ENCODE data around the gene SERPINE1.
"Not testable (repeated sequence)": the region's sequence is repeated elsewhere in the genome, so short reads cannot be mapped to it uniquely, and the experiment has no call there.

The SERPINE1 gene

DNA sequence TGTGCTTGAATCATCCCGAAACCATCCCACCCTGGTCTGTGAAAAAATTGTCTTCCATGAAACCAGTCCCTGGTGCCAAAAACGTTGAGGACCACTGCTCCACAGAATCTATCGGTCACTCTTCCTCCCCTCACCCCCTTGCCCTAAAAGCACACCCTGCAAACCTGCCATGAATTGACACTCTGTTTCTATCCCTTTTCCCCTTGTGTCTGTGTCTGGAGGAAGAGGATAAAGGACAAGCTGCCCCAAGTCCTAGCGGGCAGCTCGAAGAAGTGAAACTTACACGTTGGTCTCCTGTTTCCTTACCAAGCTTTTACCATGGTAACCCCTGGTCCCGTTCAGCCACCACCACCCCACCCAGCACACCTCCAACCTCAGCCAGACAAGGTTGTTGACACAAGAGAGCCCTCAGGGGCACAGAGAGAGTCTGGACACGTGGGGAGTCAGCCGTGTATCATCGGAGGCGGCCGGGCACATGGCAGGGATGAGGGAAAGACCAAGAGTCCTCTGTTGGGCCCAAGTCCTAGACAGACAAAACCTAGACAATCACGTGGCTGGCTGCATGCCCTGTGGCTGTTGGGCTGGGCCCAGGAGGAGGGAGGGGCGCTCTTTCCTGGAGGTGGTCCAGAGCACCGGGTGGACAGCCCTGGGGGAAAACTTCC is 784 bp upstream of the SERPINE1 start:
- peak; percentile 77 for DNase-seq

DNA sequence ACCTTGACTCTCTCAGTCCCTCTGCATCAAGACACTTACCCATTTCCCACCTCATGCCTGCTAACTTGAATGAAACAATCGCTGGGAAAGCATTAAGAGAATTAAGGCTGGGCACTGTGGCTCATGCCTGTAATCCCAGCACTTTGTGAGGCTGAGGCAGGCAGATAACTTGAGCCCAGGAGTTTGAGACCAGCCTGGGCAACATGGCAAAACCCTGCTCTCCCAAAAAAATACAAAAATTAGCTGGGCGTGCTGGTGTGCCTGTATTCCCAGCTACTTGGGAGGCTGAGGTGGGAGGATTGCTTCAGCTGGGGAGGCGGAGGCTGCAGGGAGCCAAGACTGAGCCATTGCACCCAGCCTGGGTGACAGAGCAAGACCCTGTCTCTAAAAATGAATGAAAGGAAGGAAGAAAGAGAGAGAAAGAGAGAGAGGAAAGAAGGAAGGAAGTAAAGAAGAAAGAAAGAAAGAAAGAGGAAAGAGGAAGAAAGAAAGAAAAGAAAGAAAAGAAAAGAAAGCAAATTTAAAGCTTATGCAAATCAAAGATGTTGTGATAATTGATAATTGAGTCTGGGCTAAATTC is 646 bp downstream of the SERPINE1 start:
- no peak for DNase-seq

GRCh38 chr7:101128040-101128834 is 1.3 kb downstream of the SERPINE1 start:
- DNase-seq, result no peak

DNA sequence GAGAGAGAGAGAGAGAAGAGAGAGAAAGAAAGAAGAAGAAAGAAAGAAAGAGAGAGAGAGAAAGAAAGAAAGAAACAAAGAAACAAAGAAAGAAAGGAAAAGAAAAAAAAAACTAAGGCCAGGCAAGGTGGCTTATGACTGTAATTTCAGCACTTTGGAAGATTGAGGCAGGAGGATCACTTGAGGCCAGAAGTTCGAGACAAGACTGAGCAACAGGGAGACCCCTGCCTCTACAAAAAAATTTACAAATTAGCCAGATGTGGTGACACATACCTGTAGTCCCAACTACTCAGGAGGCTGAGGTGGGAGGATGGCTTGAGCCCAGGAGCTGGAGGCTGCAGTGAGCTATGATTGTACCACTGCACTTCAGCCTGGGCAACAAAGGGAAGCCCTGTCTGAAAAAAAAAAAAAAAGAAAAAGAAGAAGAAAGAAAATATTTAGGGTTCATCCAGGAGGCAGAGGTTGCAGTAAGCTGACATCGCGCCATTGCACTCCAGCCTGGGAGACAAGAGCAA is 2.8 kb downstream of the SERPINE1 start:
- DNase-seq, result no peak

- not testable (repeated sequence) for DNase-seq
These were observed 6.0 kb downstream of the SERPINE1 start for GRCh38 chr7:101132626-101133600.

- no peak for DNase-seq
These were observed 6.9 kb downstream of the SERPINE1 start for GRCh38 chr7:101133621-101134398.

DNA sequence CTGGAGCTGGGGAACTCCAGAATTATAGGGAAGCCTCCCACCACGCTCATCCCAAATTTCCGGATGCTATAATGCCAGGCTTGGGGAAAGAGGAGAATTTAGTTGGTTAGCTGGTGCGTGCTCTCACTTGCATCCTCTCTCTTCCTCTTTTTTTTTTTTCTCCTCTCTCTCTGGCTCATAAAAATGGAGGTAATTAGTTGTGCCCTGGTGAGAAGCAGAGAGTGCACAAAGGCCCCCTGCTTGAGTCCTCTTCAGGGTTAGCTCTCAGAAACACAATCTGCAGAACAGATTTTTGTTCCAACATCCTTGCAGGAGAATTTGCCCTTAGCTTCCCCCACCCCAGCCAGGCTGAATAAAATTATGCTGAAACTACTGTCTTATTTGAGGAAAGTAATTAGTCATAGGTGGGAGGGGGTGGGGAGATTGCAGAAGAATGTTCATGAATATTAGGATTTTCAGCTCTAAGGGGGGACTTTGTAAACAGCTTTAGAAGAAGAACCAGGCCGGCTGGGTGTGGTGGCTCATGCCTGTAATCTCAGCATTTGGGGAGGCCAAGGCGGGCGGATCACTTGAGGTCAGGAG is 7.6 kb downstream of the SERPINE1 start:
- no peak for DNase-seq

DNA sequence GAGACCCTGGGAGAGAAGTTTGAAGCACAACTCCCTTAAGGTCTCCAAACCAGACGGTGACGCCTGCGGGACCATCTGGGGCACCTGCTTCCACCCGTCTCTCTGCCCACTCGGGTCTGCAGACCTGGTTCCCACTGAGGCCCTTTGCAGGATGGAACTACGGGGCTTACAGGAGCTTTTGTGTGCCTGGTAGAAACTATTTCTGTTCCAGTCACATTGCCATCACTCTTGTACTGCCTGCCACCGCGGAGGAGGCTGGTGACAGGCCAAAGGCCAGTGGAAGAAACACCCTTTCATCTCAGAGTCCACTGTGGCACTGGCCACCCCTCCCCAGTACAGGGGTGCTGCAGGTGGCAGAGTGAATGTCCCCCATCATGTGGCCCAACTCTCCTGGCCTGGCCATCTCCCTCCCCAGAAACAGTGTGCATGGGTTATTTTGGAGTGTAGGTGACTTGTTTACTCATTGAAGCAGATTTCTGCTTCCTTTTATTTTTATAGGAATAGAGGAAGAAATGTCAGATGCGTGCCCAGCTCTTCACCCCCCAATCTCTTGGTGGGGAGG is 10.8 kb downstream of the SERPINE1 start:
- no peak for DNase-seq

DNA sequence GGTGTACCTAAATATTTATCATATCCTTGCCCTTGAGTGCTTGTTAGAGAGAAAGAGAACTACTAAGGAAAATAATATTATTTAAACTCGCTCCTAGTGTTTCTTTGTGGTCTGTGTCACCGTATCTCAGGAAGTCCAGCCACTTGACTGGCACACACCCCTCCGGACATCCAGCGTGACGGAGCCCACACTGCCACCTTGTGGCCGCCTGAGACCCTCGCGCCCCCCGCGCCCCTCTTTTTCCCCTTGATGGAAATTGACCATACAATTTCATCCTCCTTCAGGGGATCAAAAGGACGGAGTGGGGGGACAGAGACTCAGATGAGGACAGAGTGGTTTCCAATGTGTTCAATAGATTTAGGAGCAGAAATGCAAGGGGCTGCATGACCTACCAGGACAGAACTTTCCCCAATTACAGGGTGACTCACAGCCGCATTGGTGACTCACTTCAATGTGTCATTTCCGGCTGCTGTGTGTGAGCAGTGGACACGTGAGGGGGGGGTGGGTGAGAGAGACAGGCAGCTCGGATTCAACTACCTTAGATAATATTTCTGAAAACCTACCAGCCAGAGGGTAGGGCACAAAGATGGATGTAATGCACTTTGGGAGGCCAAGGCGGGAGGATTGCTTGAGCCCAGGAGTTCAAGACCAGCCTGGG is 11.4 kb downstream of the SERPINE1 start:
- DNase-seq, result peak; percentile 81

GRCh38 chr7:101140339-101140699 is 13.4 kb downstream of the SERPINE1 start:
- no peak for DNase-seq

GRCh38 chr7:101140746-101141382 is 14.0 kb downstream of the SERPINE1 start:
- DNase-seq, result no peak

DNA sequence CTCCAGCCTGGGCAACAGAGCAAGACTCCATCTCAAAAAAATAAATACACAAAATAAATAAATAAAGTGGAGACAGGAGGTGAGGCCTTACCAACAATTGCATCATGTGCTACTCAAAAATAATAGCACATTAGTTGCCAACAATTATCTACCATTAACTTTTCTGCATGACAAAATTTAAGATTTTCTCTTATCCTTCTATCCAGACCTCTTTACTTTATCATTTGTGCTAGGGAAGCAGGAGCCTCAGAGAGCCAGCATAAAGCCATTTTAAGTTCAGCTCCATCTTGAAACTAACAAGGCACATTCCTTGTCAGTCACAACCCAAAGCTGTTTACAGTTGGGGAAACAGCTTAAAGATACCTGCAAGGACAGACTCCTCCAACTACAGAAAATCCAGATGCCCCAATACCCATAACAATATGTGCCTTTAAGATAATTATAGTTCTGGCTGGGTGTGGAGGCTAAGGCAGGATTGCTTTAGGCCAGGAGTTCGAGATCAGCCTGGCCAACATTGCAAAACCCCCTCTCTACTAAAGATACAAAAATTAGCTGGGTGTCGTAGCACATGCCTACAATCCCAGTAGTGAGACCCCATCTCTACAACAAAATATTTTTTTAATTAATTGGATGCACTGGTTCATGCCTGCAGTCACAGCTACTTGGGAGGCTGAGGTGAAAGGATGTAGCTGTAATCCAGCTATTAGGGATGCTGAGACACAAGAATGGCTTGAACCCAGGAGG is 25.2 kb downstream of the SERPINE1 start:
- no peak for DNase-seq

- peak; percentile 95 for DNase-seq
These were observed 27.2 kb downstream of the SERPINE1 start, which contains the start of gene AP1S1 for GRCh38 chr7:101153969-101154692. TSS of gene AP1S1 (plus strand) at chr7:101154476. CDS start at chr7:101154515, 39 bp downstream.

- no peak for DNase-seq
These were observed 27.8 kb downstream of the SERPINE1 start for GRCh38 chr7:101154693-101155102.

- no peak for DNase-seq
These were observed 28.4 kb downstream of the SERPINE1 start for GRCh38 chr7:101155303-101155702.

- DNase-seq, result no peak
These were observed 29.4 kb downstream of the SERPINE1 start for GRCh38 chr7:101156277-101156676.

- no peak for DNase-seq
These were observed 30.1 kb downstream of the SERPINE1 start for GRCh38 chr7:101156866-101157589.

All from femur (tissue), 1 donor.